A549 (cell line): ENCODE data around the gene ITPKB. TPM values are rescaled to one million over a fixed set of nuclear protein-coding genes. Genes with fewer than 3 reads are reported as not detected.

Experiments used
- ATAC-seq, 2 experiments: fragments of 200-7000 bp in 1 of 2; fragments of >200 bp in 1 of 2; cut with Nextera tagmentation in 1 of 2; cut with Tn5 transposase in 1 of 2; 3 replicates each; pipeline versions ENCODE4 v1.8.0 to v1.9.1; 2018 to 2020; ENCODE audit warnings: mild to moderate bottlenecking in 1 of 2, moderate library complexity in 1 of 2
- CTCF ChIA-PET: fragments of 300-600 bp; sonication (Branson Sonifier 250); formaldehyde crosslinking; extraction: SDS; loops from one replicate; lab custom pipeline; 2021; ENCODE audit warnings: antibody characterized with exemption, inconsistent platforms; lab: Yijun Ruan, JAX
- POLR2A ChIA-PET: fragments of 350-600 bp; formaldehyde crosslinking; extraction: SDS; loops from one replicate; lab custom pipeline; 2021; ENCODE audit warnings: antibody characterized with exemption, inconsistent platforms; lab: Yijun Ruan, JAX
- DNase-seq, 2 experiments: peaks; one replicate each; pipeline versions ENCODE4 v3.0.0 to v3.0.0-alpha.2; 2011 to 2016; ENCODE audit warnings: low read depth in 1 of 2, low spot score in 1 of 2
- FAIRE-seq: peaks from 2 replicates; lab custom pipeline; 2011; peaks lifted over from hg19 to GRCh38; lab: Jason Lieb, UNC
- H3K27ac ChIP-seq, 2 experiments: fragments of >200 bp; sonication (Bioruptor Twin); formaldehyde crosslinking; 3 replicates each; pipeline ENCODE4 v1.5.1; 2016 to 2017
- H3K4me1 ChIP-seq: fragments of >200 bp; sonication (Bioruptor Twin); formaldehyde crosslinking; 3 replicates; pipeline ENCODE4 v1.6.1; 2016
- H3K4me2 ChIP-seq: fragments of >200 bp; sonication (Bioruptor Twin); formaldehyde crosslinking; 3 replicates; pipeline ENCODE4 v1.6.1; 2016
- H3K4me3 ChIP-seq: fragments of >200 bp; sonication (Bioruptor Twin); formaldehyde crosslinking; 3 replicates; pipeline ENCODE4 v1.5.1; 2016
- H3K9me3 ChIP-seq: fragments of >200 bp; sonication (Bioruptor Twin); formaldehyde crosslinking; 3 replicates; pipeline ENCODE4 v1.6.1; 2016
- CBX2 ChIP-seq: fragments of 200-600 bp; sonication (generic); IDR thresholded peaks from 2 replicates; pipeline ENCODE4 v1.6.1; 2016; ENCODE audit warnings: low read depth, mild to moderate bottlenecking, borderline replicate concordance
- CBX8 ChIP-seq: fragments of 200-600 bp; sonication (generic); IDR thresholded peaks from 2 replicates; pipeline ENCODE4 v1.6.1; 2016
- EHMT2 ChIP-seq: fragments of 200-600 bp; sonication (generic); IDR thresholded peaks from 2 replicates; pipeline ENCODE4 v1.6.1; 2016; ENCODE audit warnings: antibody characterized with exemption, low read depth, mild to moderate bottlenecking, moderate library complexity
- EP300 ChIP-seq, 2 experiments: fragments of >200 bp; sonication (Bioruptor Twin); formaldehyde crosslinking; IDR thresholded peaks; 2 replicates in 1 of 2; 3 replicates in 1 of 2; pipeline ENCODE4 v1.6.1; 2016 to 2017
- FOSB ChIP-seq: fragments of 250-450 bp; sonication (Bioruptor Pico); IDR thresholded peaks from 2 replicates; pipeline ENCODE4 v1.5.0; 2020; ENCODE audit warnings: mild to moderate bottlenecking, moderate library complexity
- HDAC2 ChIP-seq: fragments of 200-600 bp; sonication (generic); IDR thresholded peaks from 2 replicates; pipeline ENCODE4 v1.6.1; 2016
- HEYL ChIP-seq: fragments of 250-450 bp; sonication (Bioruptor Pico); IDR thresholded peaks from 2 replicates; pipeline ENCODE4 v1.8.0; 2021; ENCODE audit warnings: mild to moderate bottlenecking, moderate library complexity
- HOXA7 ChIP-seq: fragments of 250-450 bp; sonication (Bioruptor Pico); IDR thresholded peaks from 2 replicates; pipeline ENCODE4 v1.5.0; 2020; ENCODE audit warnings: mild to moderate bottlenecking, moderate library complexity
- HOXB13 ChIP-seq: fragments of 250-450 bp; sonication (Bioruptor Pico); IDR thresholded peaks from 2 replicates; pipeline ENCODE4 v1.5.0; 2020; ENCODE audit warnings: low read depth, mild to moderate bottlenecking, moderate library complexity
- JUN ChIP-seq, 2 experiments: fragments of >200 bp; sonication (Bioruptor Twin); formaldehyde crosslinking; IDR thresholded peaks; 2 replicates in 1 of 2; 3 replicates in 1 of 2; pipeline ENCODE4 v1.6.1; 2016 to 2017
- MAFK ChIP-seq: fragments of 450-650 bp; IDR thresholded peaks from 2 replicates; pipeline ENCODE4 v1.6.1; 2014; ENCODE audit not compliant: partially characterized antibody
- NFE2L2 ChIP-seq: fragments of 150-350 bp; conservative IDR thresholded peaks from 2 replicates; pipeline ENCODE4 v1.6.1; 2014; ENCODE audit warnings: low read length
- POLR2A ChIP-seq: IDR thresholded peaks from 2 replicates; pipeline ENCODE4 v1.6.1; 2012; ENCODE audit warnings: mild to moderate bottlenecking, low read length
- RAD21 ChIP-seq, 2 experiments: fragments of >200 bp in 1 of 2; sonication (Bioruptor Twin) in 1 of 2; formaldehyde crosslinking in 1 of 2; IDR thresholded peaks in 1 of 2; conservative IDR thresholded peaks in 1 of 2; 2 replicates in 1 of 2; 3 replicates in 1 of 2; pipeline ENCODE4 v1.6.1; 2012 to 2018; ENCODE audit warnings: inconsistent platforms in 1 of 2
- RARB ChIP-seq: fragments of 250-450 bp; sonication (Bioruptor Pico); IDR thresholded peaks from 2 replicates; pipeline ENCODE4 v1.8.0; 2021; ENCODE audit warnings: mild to moderate bottlenecking, moderate library complexity
- RCOR1 ChIP-seq: fragments of 150-350 bp; IDR thresholded peaks from 2 replicates; pipeline ENCODE4 v1.6.1; 2014; ENCODE audit warnings: antibody characterized with exemption, low read length, low read depth
- RNF2 ChIP-seq: fragments of 200-600 bp; sonication (generic); IDR thresholded peaks from 2 replicates; pipeline ENCODE4 v1.6.1; 2016; ENCODE audit warnings: low read depth, mild to moderate bottlenecking, antibody characterized with exemption, moderate library complexity, borderline replicate concordance
- TFCP2L1 ChIP-seq: fragments of 250-450 bp; sonication (Bioruptor Pico); IDR thresholded peaks from 2 replicates; pipeline ENCODE4 v1.5.0; 2021; ENCODE audit warnings: mild to moderate bottlenecking
- ZNF302 ChIP-seq: fragments of 250-450 bp; sonication (Bioruptor Pico); IDR thresholded peaks from 2 replicates; pipeline ENCODE4 v1.9.0; 2021; ENCODE audit warnings: inconsistent platforms, mild to moderate bottlenecking, moderate library complexity
- ZSCAN20 ChIP-seq: fragments of 250-450 bp; sonication (Bioruptor Pico); IDR thresholded peaks from 2 replicates; pipeline ENCODE4 v1.8.0; 2022; ENCODE audit warnings: mild to moderate bottlenecking, moderate library complexity
- WGBS: methylation state at CpG from one replicate; pipeline ENCODE4 v1.1.6; 2017; ENCODE audit errors: missing lambda C conversion rate; 5-methylcytosine and 5-hydroxymethylcytosine counted together
- polyA plus RNA-seq, 4 experiments: library from polyadenylated mRNA; depleted of rRNA in 3 of 4; stranded (reverse); fragments of >200 nt; fragmentation: RNase III in 1 of 4; extraction: RNeasy Plus Mini Kit Qiagen cat#74134 plus additional on column Dnase treatment in 1 of 4; gene quantifications; 2 replicates in 3 of 4; 3 replicates in 1 of 4; pipeline ENCODE4 v1.2.3, GENCODE V29; 2011 to 2017
- TF ChIP-seq, protein P1 (sequence below): IDR thresholded peaks from 2 replicates; pipeline ENCODE4 v1.6.1; 2012; ENCODE audit warnings: low read depth, borderline replicate concordance
- TF ChIP-seq, protein P2 (sequence below): fragments of >200 bp; sonication (Bioruptor Twin); formaldehyde crosslinking; IDR thresholded peaks from 2 replicates; pipeline ENCODE4 v1.6.1; 2016
- TF ChIP-seq, protein P3 (sequence below): fragments of 150-350 bp; IDR thresholded peaks from 2 replicates; pipeline ENCODE4 v1.6.1; 2014; ENCODE audit warnings: low read depth, mild to moderate bottlenecking, low read length
- TF ChIP-seq, protein P4 (sequence below): fragments of >200 bp; sonication (Bioruptor Twin); formaldehyde crosslinking; IDR thresholded peaks from 3 replicates; pipeline ENCODE4 v1.5.1; 2016
- TF ChIP-seq, protein P5 (sequence below): IDR thresholded peaks from 2 replicates; pipeline ENCODE4 v1.6.1; 2012
- TF ChIP-seq, protein P6 (sequence below): fragments of 200-600 bp; sonication (generic); IDR thresholded peaks from 2 replicates; pipeline ENCODE4 v1.6.1; 2016; ENCODE audit warnings: antibody characterized with exemption, mild to moderate bottlenecking, moderate library complexity

ITPKB gene
- polyA plus RNA-seq, 2 of the 4 experiments (the other 2 are of a cell fraction): 1.7 to 2.8 TPM

DNA sequence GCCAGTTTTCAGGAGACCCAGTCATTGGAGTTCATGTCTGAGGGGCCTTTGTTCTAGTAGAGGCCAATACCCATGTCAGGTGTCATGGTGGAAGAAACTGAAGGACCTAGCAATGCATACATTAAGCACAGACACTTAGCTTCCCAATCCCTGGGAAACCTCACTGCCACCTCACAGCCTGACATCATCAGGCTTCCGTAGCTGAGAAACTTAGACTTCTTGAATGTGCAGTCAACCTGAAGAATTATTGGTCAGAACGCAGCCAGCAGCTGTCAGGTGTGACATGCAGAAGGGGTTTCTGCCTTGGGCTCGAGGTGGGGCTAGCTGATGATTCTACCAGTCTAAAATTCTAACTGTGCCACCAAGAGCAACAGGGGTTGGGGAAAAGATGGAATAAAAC, 1.9 kb upstream of the ITPKB start (continued):
- TF ChIP-seq CBX2 (no peak), RARB (CRISPR knock-in tag) (no peak)

DNA sequence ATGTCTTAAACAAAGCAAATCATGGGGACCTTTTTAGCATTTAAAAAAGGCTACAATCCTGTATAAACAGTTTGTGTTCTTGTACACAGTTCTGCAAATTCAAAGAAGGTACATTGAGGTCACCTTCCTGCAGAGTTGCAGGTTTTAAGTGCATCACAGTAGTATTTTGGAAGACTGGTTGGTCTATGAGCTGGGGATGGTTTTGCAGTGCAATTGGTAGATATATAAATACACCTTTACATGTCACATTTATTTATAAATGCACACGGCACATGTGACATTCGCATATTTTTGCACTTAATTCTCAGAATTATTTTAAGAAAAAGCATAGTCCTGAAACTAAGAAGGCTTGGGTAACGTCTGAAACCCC, 599 bp upstream of the ITPKB start:
- Histone ChIP-seq H3K4me1 (0 out of 3 replicates have a peak, but pooled peaks cover 5% of the 10 kb centered on the region), H3K9me3 (peaks cover 3% of the 10 kb centered on the region; the same call in 1 of the 3 replicates), H3K4me2 (peak overlapping the region; percentile 99), H3K27ac (peak overlapping the region; percentile 80 to 91), H3K4me3 (peak overlapping the region; percentile 58; the same call in 2 of the 3 replicates)
- TF ChIP-seq HEYL (CRISPR knock-in tag): no peak
- no peak for TF ChIP-seq NFE2L2
- TF ChIP-seq, protein P1, sequence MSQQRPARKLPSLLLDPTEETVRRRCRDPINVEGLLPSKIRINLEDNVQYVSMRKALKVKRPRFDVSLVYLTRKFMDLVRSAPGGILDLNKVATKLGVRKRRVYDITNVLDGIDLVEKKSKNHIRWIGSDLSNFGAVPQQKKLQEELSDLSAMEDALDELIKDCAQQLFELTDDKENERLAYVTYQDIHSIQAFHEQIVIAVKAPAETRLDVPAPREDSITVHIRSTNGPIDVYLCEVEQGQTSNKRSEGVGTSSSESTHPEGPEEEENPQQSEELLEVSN: no peak
- TF ChIP-seq RNF2: no peak
- TF ChIP-seq FOSB (CRISPR knock-in tag): no peak
- TF ChIP-seq EP300 (IDR thresholded peaks at IDR 0.05): no peak
- TF ChIP-seq JUN (IDR thresholded peaks at IDR 0.05): no peak
- TF ChIP-seq, protein P2, sequence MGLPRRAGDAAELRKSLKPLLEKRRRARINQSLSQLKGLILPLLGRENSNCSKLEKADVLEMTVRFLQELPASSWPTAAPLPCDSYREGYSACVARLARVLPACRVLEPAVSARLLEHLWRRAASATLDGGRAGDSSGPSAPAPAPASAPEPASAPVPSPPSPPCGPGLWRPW: no peak
- TF ChIP-seq MAFK: no peak
- no peak for TF ChIP-seq RCOR1
- TF ChIP-seq TFCP2L1 (CRISPR knock-in tag): no peak
- DNase-seq (no peak), ATAC-seq (no peak), FAIRE-seq (no peak)
- POLR2A ChIA-PET: no interaction called here
- WGBS: 83% methylated on average over 3 of the region's 3 CpGs
- CTCF ChIA-PET: no interaction called here

DNA sequence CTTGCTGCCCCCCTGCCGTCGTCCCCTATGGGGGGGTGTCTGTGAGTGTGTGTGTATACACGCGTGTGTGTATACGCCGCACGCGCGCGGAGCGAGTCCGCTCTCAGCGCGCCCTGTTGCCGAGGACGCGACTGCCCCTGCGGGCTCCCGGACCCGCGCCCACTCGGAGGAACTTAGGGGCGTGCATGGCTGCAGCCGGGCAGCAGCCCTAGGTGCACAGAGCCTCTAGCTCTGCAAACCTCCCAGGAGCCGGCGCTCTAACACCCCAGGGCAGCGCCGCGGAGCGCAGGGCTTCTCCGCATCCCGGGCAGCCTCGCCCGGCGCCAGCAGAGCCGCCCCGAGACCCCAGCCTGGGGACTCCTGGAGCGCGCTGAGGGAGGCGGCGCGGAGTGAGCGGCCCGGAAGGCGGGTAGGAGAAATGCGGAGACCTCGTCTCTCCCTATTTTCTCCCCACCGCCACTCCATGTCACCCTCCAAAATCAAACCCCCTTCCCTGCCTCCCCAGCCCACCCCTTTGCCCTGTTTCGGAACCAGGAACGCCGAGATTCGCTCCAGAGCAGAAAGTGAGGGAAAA, 574 bp downstream of the ITPKB start:
- DNase-seq (peak in 1 of 2 experiments; percentile 44), FAIRE-seq (no peak), ATAC-seq (peak; percentile 87 to 92)
- 1% methylated on average over 29 of the region's 52 CpGs for WGBS
- peak overlapping the region; percentile 58 for H3K4me3 ChIP-seq
- ChIA-PET POLR2A (interaction anchor here (0.6 kb wide), 1 partner anchor 77 kb away, joined by 11 read pairs; no protein-coding TSS in a partner anchor), CTCF (interaction anchor here (0.9 to 1.5 kb wide), 3 partner anchors 64 to 90 kb away, joined by 3 to 6 read pairs (median 4); no protein-coding TSS in a partner anchor)
- peak overlapping the region; percentile 99 for H3K4me2 ChIP-seq
- H3K9me3 ChIP-seq: peaks cover 2% of the 10 kb centered on the region; the same call in 1 of the 3 replicates
- 0 out of 3 replicates have a peak, but pooled peaks cover 5% of the 10 kb centered on the region for H3K4me1 ChIP-seq
- H3K27ac ChIP-seq: peak overlapping the region; percentile 80 to 91
- no peak for TF ChIP-seq RARB (CRISPR knock-in tag)
- TF ChIP-seq, protein P1: peak; percentile 80; the same call in 1 of the 2 replicates
- TF ChIP-seq HDAC2: no peak
- TF ChIP-seq, protein P3, sequence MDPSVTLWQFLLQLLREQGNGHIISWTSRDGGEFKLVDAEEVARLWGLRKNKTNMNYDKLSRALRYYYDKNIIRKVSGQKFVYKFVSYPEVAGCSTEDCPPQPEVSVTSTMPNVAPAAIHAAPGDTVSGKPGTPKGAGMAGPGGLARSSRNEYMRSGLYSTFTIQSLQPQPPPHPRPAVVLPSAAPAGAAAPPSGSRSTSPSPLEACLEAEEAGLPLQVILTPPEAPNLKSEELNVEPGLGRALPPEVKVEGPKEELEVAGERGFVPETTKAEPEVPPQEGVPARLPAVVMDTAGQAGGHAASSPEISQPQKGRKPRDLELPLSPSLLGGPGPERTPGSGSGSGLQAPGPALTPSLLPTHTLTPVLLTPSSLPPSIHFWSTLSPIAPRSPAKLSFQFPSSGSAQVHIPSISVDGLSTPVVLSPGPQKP: no peak
- TF ChIP-seq FOSB (CRISPR knock-in tag): no peak
- TF ChIP-seq, protein P4, sequence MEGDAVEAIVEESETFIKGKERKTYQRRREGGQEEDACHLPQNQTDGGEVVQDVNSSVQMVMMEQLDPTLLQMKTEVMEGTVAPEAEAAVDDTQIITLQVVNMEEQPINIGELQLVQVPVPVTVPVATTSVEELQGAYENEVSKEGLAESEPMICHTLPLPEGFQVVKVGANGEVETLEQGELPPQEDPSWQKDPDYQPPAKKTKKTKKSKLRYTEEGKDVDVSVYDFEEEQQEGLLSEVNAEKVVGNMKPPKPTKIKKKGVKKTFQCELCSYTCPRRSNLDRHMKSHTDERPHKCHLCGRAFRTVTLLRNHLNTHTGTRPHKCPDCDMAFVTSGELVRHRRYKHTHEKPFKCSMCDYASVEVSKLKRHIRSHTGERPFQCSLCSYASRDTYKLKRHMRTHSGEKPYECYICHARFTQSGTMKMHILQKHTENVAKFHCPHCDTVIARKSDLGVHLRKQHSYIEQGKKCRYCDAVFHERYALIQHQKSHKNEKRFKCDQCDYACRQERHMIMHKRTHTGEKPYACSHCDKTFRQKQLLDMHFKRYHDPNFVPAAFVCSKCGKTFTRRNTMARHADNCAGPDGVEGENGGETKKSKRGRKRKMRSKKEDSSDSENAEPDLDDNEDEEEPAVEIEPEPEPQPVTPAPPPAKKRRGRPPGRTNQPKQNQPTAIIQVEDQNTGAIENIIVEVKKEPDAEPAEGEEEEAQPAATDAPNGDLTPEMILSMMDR: no peak
- TF ChIP-seq, protein P5, sequence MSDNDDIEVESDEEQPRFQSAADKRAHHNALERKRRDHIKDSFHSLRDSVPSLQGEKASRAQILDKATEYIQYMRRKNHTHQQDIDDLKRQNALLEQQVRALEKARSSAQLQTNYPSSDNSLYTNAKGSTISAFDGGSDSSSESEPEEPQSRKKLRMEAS: peak; percentile 79
- peak; percentile 10 to 15; a peak in 2 of 5 replicates for TF ChIP-seq RAD21 (conservative IDR thresholded peaks at IDR 0.05 in 1 of 2, IDR thresholded peaks at IDR 0.05 in 1 of 2)
- no peak for TF ChIP-seq CBX8
- no peak for TF ChIP-seq HOXB13
- TF ChIP-seq POLR2A: peak; percentile 32; the same call in 1 of the 2 replicates
- TF ChIP-seq, protein P2: no peak
- no peak for TF ChIP-seq RCOR1
- TF ChIP-seq EHMT2: no peak
- TF ChIP-seq, protein P6, sequence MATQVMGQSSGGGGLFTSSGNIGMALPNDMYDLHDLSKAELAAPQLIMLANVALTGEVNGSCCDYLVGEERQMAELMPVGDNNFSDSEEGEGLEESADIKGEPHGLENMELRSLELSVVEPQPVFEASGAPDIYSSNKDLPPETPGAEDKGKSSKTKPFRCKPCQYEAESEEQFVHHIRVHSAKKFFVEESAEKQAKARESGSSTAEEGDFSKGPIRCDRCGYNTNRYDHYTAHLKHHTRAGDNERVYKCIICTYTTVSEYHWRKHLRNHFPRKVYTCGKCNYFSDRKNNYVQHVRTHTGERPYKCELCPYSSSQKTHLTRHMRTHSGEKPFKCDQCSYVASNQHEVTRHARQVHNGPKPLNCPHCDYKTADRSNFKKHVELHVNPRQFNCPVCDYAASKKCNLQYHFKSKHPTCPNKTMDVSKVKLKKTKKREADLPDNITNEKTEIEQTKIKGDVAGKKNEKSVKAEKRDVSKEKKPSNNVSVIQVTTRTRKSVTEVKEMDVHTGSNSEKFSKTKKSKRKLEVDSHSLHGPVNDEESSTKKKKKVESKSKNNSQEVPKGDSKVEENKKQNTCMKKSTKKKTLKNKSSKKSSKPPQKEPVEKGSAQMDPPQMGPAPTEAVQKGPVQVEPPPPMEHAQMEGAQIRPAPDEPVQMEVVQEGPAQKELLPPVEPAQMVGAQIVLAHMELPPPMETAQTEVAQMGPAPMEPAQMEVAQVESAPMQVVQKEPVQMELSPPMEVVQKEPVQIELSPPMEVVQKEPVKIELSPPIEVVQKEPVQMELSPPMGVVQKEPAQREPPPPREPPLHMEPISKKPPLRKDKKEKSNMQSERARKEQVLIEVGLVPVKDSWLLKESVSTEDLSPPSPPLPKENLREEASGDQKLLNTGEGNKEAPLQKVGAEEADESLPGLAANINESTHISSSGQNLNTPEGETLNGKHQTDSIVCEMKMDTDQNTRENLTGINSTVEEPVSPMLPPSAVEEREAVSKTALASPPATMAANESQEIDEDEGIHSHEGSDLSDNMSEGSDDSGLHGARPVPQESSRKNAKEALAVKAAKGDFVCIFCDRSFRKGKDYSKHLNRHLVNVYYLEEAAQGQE: no peak
- TF ChIP-seq ZSCAN20 (CRISPR knock-in tag): no peak
- no peak for TF ChIP-seq HOXA7 (CRISPR knock-in tag)
- no peak for TF ChIP-seq ZNF302 (CRISPR knock-in tag)
